ENCODE measurements around the gene GALNT1.
"Not testable (repeated sequence)": the region's sequence is repeated elsewhere in the genome, so short reads cannot be mapped to it uniquely, and the experiment has no call there.

GALNT1 gene

DNA sequence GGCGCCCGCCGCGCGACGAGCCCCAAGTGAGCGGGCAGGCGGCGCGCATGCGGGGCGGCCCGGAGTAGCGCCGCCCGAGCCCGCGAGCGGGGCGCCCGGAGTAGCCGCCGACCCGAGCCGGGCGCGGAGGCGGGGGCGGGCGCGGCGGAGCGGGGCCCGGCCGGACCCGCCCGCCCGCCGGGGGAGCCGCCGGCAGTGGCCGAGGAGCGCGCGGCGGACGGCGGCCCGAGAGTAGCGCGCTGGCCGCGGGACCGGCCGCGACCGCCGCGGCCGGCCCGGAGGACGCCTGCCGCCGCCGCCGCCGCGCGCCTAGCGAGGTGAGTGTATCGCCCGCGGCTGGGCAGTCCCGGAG, at the start of gene GALNT1:
Gene GALNT1 (plus strand): TSS at position 195 of the 352 bp plus-strand sequence. CDS start 72,923 bp downstream, outside the sequence.
- no peak for DNase-seq

DNA sequence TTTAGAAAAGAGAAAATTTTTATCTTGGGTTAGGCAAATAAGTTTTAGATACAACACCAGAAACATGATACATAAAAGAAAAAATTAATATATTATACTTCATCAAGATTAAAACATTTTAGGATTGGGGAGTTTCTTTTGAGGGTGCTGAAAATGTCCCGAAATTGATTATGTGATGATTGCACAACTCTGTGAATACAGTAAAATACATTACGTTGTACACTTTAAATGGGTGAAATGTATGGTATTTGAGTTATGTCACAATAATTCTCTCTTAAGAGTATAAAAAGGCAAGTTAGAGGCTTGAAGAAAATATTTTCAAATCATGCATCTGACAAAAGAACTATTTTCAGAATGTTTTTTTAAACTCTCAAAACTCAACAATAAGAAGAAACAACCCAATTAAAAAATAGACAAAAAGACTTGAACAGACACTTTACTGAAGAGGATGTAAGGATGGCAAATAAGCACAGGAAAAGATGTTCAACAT, 47.6 kb upstream of the GALNT1 start:
- no peak for DNase-seq

DNA sequence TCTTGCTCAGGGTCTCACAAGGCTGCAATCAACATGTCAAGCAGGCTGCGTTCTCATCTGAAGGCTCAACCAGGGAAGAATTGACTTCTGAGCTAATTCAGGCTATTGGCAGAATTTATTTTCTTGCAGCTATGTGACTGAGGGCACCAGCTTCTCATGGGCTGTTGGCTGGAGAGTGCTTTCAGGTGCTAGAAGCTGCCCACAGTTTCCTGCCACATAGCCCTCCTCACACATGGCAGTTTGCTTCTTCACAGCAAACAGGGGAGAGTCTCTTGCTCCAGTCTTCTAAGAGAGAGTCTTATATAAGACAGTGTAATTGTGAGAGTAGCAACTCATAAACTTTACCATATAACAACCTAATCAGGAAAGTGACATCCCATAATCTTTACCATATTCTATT, 46.2 kb upstream of the GALNT1 start:
- DNase-seq = no peak

- no peak for DNase-seq
These were observed 39.2 kb upstream of the GALNT1 start for GRCh38 chr18:35542356-35542755.

GRCh38 chr18:35547008-35547605, 34.4 kb upstream of the GALNT1 start:
- no peak for DNase-seq

- DNase-seq = peak; percentile 84
These were observed 32.0 kb upstream of the GALNT1 start for GRCh38 chr18:35549564-35549963.

GRCh38 chr18:35553300-35553699, 28.2 kb upstream of the GALNT1 start:
- no peak for DNase-seq

DNA sequence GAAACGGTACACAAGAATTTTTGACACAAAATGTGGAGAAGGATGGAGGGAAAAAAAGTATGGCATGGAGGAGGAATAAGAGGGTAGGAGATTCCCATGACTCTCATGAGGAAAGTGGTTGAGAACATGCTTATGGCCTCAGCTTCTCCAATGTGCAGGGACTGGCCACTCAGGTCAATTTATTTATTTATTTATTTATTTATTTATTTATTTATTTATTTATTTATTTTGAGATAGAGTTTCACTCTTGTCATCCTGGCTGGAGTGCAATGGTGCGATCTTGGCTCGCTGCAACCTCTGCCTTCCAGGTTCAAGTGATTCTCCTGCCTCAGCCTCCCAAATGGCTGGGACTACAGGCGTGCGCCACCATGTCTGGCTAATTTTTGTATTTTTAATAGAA, 26.0 kb upstream of the GALNT1 start:
- DNase-seq = not testable (repeated sequence)

DNA sequence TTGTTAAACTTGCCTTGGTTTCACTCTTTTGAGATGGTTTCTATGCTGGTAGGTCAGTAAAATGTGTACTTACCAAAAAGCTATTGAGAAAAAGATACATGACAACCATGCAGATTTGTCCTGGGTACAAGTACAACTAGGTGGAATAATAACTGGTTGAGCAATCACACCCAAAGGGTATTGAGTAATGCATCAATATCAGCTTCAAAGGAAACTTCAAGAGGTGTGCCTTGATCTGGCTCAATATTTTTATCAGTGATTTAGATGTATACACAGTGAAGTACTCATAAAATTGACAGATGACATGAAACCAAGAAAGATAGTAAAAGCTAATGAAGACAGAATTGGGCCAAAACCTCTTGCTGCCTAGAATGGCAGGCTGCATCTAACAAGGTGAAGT, 21.7 kb upstream of the GALNT1 start:
- no peak for DNase-seq

DNA sequence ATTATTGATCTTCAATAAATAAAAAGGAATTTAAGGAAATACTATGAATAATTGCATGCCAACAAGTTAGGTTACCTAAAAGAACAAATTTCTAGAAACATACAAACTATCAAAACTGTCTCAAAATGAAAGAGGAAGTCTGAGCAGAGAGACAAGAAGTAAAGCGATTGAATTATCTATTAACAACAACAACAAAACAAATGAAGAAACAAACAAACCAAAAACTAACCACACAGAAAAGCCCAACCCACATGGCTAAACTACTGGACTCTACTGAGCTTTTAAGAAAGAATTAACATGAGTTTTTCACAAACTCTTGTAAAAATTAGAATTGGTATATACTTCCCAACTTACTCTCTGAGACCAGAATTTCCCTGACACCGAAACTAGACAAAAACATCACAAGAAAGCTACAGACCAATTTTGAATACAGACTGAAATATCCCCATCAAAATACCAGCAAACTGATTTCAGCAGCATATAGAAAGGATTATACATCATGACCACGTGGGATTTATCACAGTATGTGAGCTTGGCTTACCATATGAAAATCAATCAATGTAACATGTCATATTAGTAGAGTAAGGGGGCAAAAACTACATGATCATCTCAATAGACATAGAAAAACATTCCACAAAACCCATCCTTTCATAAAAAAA, 16.6 kb upstream of the GALNT1 start:
- DNase-seq = peak; percentile 36

DNA sequence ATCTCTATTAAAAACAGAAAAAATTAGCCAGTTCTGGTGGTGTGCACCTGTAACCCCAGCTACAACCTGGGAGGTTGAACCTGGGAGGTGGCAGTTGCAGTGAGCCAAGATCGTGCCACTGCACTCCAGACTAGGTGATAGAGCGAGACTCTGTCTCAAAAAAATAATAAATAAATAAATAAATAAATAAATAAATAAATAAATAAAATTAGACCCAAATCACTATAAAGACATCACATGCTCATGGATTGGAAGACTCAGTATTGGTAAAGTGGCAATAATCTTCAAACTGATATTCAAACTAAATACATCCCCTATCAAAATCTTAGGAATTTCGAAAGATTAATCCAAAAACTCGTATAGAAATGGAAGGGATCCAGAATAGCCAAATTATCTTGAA, 15.5 kb upstream of the GALNT1 start:
- no peak for DNase-seq

GRCh38 chr18:35570182-35570581, 11.4 kb upstream of the GALNT1 start:
- DNase-seq = no peak

DNA sequence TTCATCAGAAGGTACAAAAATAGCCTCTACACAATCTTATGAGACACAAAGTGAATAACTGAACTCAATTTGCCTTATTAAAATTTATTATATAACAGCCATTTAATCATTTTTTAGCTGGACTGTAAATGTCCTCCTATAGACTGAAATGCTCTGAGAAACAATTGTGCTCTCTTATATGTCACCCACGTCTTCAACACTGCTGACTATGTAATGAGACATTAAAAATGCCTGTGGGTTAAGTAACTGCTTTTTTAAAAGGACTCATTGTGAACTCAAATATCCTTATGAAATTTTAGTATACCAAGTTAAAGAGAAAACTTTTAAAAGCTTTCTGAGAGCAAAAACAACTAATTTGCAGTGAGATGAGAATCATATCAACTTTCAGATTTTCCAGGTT, 10.4 kb upstream of the GALNT1 start:
- no peak for DNase-seq

- DNase-seq = no peak
These were observed 8.9 kb upstream of the GALNT1 start for GRCh38 chr18:35572644-35573043.

DNA sequence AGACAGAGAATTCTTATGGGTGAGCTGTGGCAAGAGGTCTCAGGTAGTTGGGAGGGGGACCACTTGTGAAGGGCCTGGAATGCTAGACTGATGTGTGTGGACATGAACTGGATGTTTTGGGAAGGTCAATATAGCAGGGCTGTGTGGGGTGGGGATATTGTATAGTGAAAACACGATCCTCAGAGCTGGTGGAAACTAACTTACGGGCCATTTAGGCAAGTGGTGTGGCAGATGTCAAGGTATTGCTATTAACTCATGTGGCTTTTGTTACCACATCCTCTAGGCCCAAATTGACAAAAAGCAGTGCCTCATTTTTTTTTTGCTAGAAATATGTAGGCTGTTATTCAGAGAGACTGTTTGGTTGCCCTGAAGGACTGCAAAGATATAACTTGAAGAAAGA, 8.0 kb upstream of the GALNT1 start:
- DNase-seq = no peak

- not testable (repeated sequence) for DNase-seq
These were observed 5.2 kb upstream of the GALNT1 start for GRCh38 chr18:35576240-35576845.

DNA sequence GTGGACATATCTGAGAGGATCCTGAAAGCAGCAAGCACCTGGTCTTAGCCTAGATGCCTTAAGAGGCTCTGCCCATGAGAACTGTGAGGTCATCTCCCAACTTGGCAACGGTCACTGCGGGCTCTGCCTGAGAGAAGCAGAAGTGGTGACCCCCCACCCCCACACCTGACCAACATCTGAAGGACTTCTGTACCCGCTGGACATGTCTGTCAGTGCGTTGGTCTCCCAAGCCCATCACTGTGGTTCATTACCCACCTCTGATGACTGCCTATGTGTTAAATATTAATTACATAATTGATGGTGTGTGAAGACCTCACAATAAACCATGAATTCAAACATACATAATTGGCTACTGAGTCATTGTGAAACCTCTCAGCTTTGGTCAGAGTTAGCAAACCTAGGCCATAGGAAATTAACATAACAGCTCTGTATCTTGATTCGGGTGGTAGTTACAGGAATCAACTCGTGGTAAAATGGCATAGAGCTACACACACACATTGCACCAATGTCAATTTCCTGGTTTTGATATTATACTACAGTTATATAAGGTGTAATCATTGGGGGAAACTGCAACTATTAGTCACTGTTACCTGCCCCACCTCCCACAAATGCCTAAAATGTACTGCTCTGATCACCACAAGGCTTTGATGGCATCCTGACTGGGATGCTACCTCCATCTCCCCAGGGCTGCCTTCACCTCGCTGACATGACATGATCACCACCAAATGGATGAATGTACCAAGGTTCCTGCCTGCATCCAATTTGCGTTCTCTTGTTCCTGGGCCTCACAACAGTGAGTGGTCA, 4.3 kb upstream of the GALNT1 start:
- no peak for DNase-seq

GRCh38 chr18:35578481-35578880, 3.1 kb upstream of the GALNT1 start:
- no peak for DNase-seq

- DNase-seq = no peak
These were observed 2.6 kb upstream of the GALNT1 start for GRCh38 chr18:35578936-35579335.

GRCh38 chr18:35580701-35581539, 620 bp upstream of the GALNT1 start:
- DNase-seq = peak; percentile 48

DNA sequence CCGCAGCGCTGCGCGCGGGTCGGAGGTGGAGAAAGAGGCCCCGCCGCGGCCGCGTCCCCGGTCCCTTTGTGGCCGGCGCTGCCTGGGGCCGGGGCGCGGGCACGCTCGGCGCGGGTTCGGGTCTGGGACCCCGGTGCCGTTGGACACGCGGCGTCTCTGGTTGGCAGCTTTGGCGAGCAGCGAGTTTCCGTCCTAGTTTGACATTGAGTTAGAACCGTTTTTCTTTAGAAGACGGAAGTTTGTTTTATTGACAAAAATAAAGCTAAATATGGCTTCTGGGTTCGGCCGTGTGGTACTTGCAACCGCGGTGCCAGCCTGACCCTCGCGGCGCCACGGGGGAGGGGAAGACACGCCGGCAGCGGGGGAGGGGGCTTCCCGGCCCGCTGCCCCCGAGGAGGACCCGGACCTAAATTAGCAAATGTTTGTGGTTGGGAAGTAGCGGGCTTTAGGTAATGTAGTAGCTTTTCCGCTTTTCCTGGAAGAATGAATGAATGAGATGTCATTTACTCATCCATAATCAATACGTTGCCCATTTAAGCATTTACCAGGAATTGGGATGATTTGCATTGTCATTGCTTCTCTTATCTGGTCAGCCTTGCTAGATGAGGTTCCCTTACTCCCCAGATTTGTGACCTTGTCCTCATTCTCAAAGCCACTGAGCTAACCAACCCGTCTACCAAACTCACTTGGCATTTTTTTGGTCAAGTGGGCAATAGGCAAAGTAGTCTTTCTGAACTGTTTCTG, 530 bp downstream of the GALNT1 start:
- no peak for DNase-seq
